Left ventricle myocardium inferior (tissue), 1 donor: ENCODE measurements around the gene NDUFS7. TPM values are rescaled to one million over a fixed set of nuclear protein-coding genes. Genes with fewer than 3 reads are reported as not detected.

Experiments used
- DNase-seq: peaks from one replicate; pipeline ENCODE4 v3.0.0-alpha.2; 2020
- H3K27ac ChIP-seq: fragments of 200-600 bp; replicated peaks from 2 replicates; pipeline ENCODE4 v1.8.0; 2021
- H3K27me3 ChIP-seq: fragments of 200-600 bp; 2 replicates; pipeline ENCODE4 v1.8.0; 2021; ENCODE audit warnings: low read depth
- H3K36me3 ChIP-seq: fragments of 200-600 bp; 2 replicates; pipeline ENCODE4 v1.8.0; 2021
- H3K4me1 ChIP-seq: fragments of 200-600 bp; 2 replicates; pipeline ENCODE4 v1.8.0; 2021
- H3K4me3 ChIP-seq: fragments of 200-600 bp; 2 replicates; pipeline ENCODE4 v1.8.0; 2021; ENCODE audit warnings: mild to moderate bottlenecking, moderate library complexity
- H3K9me3 ChIP-seq: fragments of 200-600 bp; replicated peaks from 2 replicates; pipeline ENCODE4 v1.8.0; 2021
- CTCF ChIP-seq: fragments of 200-600 bp; IDR thresholded peaks from 2 replicates; pipeline ENCODE4 v1.8.0; 2021; ENCODE audit warnings: antibody characterized with exemption, mild to moderate bottlenecking, borderline replicate concordance
- intact Hi-C: fragments of 100-400 bp; cut with micrococcal nuclease; formaldehyde crosslinking; loops from one replicate; pipeline ENCODE4 v1.11.0; 2022
- total RNA-seq: library from RNA; stranded (reverse); fragmentation: NEBNext Ultra II Directional; extraction: Animal tissue kit (Norgen Biotek cat#: 25700); gene quantifications from one replicate; pipeline ENCODE4 v1.2.1, GENCODE V29; 2021
- donor health status: DM: no; HTN: yes; CAD: no; lungs with severe emphysema.

The NDUFS7 gene
- total RNA-seq, 1 donor from 2014 or later, result 380 TPM

GRCh38 chr19:1379126-1379905 lies 4.4 kb upstream of the NDUFS7 start:
- intact Hi-C loops, result no loop called here
- no peak for DNase-seq
- H3K4me1 ChIP-seq, result peaks cover 24% of the 10 kb centered on the region
- H3K27ac ChIP-seq, result no peak overlapping the region
- H3K27me3 ChIP-seq, result no peaks in the 10 kb centered on the region
- peaks cover 21% of the 10 kb centered on the region for H3K36me3 ChIP-seq
- H3K9me3 ChIP-seq, result no peaks in the 10 kb centered on the region
- no peak overlapping the region for H3K4me3 ChIP-seq
- TF ChIP-seq CTCF, result no peak

GRCh38 chr19:1379961-1380489 lies 3.7 kb upstream of the NDUFS7 start:
- no peak for DNase-seq

GRCh38 chr19:1382250-1382649 lies 1.5 kb upstream of the NDUFS7 start:
- peak overlapping the region; percentile 60 for H3K27ac ChIP-seq
- intact Hi-C loops, result no loop called here
- H3K27me3 ChIP-seq, result no peaks in the 10 kb centered on the region
- DNase-seq, result no peak
- no peak overlapping the region for H3K4me3 ChIP-seq
- H3K4me1 ChIP-seq, result peaks cover 50% of the 10 kb centered on the region
- H3K9me3 ChIP-seq, result no peaks in the 10 kb centered on the region
- no peak for TF ChIP-seq CTCF
- peaks cover 18% of the 10 kb centered on the region for H3K36me3 ChIP-seq

More at GRCh38 chr19:1379961-1380489, 3.7 kb upstream of the NDUFS7 start:
- intact Hi-C loops, result no loop called here
- no peaks in the 10 kb centered on the region for H3K9me3 ChIP-seq
- no peak for TF ChIP-seq CTCF
- H3K4me1 ChIP-seq, result peaks cover 28% of the 10 kb centered on the region
- H3K27ac ChIP-seq, result no peak overlapping the region
- peaks cover 19% of the 10 kb centered on the region for H3K36me3 ChIP-seq
- no peak overlapping the region for H3K4me3 ChIP-seq
- no peaks in the 10 kb centered on the region for H3K27me3 ChIP-seq

DNA sequence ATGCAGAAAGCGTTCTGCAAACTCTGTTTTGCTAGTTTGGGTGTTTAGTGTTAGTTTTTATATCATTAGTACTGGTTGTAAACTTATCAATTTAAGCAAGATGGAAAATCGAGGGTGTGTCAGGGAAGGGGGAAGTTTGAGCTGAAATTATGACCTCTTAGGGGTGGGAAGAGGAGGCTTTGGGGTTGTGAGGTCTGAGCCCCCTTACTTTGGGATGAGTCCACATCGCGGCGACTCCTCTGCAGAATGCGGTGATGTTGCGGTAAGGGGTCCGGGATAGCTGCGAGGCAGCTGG lies 743 bp upstream of the NDUFS7 start:
- Histone ChIP-seq H3K9me3 (no peaks in the 10 kb centered on the region), H3K4me1 (peaks cover 57% of the 10 kb centered on the region), H3K27ac (peak overlapping the region; percentile 98), H3K36me3 (peaks cover 12% of the 10 kb centered on the region), H3K27me3 (no peaks in the 10 kb centered on the region), H3K4me3 (peak overlapping the region; percentile 87)
- DNase-seq, result no peak
- TF ChIP-seq CTCF, result no peak
- intact Hi-C loops, result no loop called here

- H3K27ac ChIP-seq, result peak overlapping the region; percentile 98
- no peak for TF ChIP-seq CTCF
- peaks cover 21% of the 10 kb centered on the region for H3K36me3 ChIP-seq
- no peak for DNase-seq
- peak overlapping the region; percentile 87 for H3K4me3 ChIP-seq
- H3K27me3 ChIP-seq, result no peaks in the 10 kb centered on the region
- intact Hi-C loops, result no loop called here
- no peaks in the 10 kb centered on the region for H3K9me3 ChIP-seq
- H3K4me1 ChIP-seq, result peaks cover 68% of the 10 kb centered on the region
Measured at GRCh38 chr19:1384085-1384462, 367 bp downstream of the NDUFS7 start.
